Measurements from ENCODE around the gene EHD3. TPM values are rescaled to one million over a fixed set of nuclear protein-coding genes. Genes with fewer than 3 reads are reported as not detected.

EHD3 gene
- total RNA-seq, 2 experiments from 2014 or later, result 0.67 to 0.74 TPM

DNA sequence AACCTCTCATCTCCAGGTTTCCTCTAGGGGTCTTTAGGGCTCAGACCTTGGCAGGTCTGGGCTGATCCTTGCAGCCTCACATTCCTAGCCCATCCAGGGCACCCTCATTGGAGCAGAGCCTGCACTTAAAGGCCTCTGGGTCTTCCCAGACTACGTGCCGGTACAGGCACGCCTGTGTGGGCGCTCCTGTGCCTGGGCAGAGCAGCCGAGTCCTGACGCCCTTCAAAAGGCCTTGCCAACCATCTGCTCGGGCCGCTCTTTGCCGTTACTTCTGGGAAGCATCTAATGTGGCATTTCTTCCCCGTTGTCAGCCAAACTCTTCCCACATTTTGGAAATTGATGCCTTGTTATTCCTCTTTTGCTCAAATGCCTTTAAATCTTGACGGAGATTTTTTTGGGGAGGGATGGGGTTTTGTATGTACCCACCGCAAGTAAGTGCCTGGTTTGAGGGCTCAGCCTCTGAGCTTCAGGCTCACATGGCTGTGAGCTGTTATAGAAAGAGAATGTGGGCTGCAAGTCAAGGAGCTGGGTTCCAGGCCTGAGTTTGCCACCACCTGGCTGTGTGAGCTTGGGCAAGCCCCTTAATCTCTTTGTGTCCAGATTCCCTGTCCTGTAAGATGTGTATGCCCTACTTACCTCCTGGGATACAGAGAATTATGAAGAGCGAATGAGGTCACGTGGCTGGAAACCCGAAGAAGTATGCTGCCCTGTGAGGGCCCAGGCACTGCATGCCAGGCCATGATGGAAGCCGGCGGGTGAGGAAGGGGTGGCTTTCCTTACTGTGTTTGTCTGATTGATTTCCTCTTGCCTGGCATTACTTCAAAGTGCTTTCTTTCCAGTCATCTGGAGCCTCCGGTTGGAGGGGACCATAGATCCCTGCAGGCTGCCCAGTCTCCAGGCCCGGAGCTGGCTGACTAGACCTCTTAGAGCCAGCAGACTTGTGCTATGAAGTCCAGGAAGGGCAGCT, 20.6 kb downstream of the EHD3 start:
- Mint-ChIP-seq H3K27ac (no peak overlapping the region), H3K27me3 (ENCODE audit: low read depth) (no peaks in the 10 kb centered on the region), H3K4me3 (no peak overlapping the region), H3K4me1 (ENCODE audit: low read depth) (no peaks in the 10 kb centered on the region), H3K9me3 (no peaks in the 10 kb centered on the region), H3K36me3 (ENCODE audit: low read depth) (no peaks in the 10 kb centered on the region)
- CTCF ChIA-PET, result no interaction called here
- intact Hi-C loops (cut with micrococcal nuclease), result no loop called here
- no peak for DNase-seq

DNA sequence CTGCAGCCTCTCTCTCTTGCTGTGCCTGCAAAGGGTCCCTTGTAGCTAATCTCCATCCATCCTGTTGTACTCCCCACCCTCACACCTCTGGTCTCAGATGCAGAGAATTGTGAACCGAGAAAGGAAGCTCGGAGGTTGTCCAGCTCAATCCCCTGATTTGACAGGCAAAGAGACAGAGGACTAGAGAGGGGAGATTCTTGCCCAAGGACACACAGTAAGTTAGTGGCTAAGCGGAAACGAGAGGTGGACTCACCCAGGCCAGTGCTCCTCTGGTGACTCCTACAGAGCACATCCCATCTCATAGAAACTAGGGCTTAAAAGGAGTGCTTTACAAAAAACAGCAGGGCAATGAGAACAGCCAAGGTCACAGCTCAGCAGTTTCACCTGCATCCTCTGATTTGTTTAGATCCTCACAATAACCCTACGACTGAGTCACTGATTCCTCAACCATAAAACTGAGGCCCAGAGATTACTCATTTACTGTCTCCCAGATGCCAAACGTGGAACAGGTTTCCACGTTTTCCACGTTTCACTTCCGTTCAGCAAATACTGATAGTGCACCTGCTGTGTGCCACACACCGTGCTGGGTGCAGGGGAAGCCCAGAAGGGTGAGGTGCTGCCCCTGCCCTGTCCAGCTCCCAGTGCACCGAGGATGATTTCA, 22.1 kb downstream of the EHD3 start:
- intact Hi-C loops (cut with micrococcal nuclease), result no loop called here
- no peaks in the 10 kb centered on the region for H3K4me1 Mint-ChIP-seq (ENCODE audit: low read depth)
- CTCF ChIA-PET, result no interaction called here
- H3K27ac Mint-ChIP-seq, result no peak overlapping the region
- no peak overlapping the region for H3K4me3 Mint-ChIP-seq
- no peaks in the 10 kb centered on the region for H3K27me3 Mint-ChIP-seq (ENCODE audit: low read depth)
- peaks cover under 1% of the 10 kb centered on the region for H3K36me3 Mint-ChIP-seq (ENCODE audit: low read depth)
- no peaks in the 10 kb centered on the region for H3K9me3 Mint-ChIP-seq
- DNase-seq, result no peak

DNA sequence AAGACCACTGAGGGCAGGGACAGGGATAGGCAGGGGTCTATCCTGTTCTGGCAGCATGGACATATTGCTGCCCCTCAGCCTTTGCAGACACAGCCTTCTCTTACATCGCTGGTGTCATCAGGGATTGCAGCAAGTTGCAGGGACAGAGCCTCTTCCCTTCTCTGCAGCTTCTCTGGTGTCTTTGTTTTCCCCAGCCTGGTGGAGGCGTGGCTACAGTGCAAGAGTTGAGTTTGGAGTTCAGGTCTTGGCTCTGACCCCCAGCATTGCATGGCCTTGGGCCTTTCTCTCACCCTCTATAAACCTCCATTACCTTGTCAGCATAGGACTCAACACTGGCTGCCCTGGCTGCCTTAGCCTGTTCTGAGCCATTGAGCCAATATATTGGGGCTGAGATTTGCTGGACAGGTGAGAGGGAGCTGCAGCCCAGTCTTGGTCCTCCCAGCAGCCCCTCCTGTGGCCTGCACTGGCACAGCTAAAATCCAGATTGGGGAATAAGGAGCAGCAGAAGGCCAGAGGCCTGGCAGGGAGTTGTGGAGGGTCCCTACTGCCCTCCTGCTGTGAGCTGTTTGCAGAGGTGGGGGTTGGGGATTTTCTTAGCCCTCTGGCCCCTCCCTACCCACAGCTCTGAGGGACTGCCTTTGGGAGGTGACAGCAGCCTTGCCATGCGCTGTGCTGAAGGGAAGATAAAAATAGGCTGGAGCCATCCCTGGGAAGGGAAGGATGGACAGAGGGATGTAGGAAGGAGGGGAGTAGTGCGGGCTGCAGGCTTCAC, 22.8 kb downstream of the EHD3 start:
- no peaks in the 10 kb centered on the region for H3K9me3 Mint-ChIP-seq
- H3K27me3 Mint-ChIP-seq (ENCODE audit: low read depth), result no peaks in the 10 kb centered on the region
- CTCF ChIA-PET, result no interaction called here
- DNase-seq, result no peak
- no peaks in the 10 kb centered on the region for H3K4me1 Mint-ChIP-seq (ENCODE audit: low read depth)
- H3K27ac Mint-ChIP-seq, result no peak overlapping the region
- H3K4me3 Mint-ChIP-seq, result no peak overlapping the region
- peaks cover 2% of the 10 kb centered on the region for H3K36me3 Mint-ChIP-seq (ENCODE audit: low read depth)
- intact Hi-C loops (cut with micrococcal nuclease), result no loop called here

DNA sequence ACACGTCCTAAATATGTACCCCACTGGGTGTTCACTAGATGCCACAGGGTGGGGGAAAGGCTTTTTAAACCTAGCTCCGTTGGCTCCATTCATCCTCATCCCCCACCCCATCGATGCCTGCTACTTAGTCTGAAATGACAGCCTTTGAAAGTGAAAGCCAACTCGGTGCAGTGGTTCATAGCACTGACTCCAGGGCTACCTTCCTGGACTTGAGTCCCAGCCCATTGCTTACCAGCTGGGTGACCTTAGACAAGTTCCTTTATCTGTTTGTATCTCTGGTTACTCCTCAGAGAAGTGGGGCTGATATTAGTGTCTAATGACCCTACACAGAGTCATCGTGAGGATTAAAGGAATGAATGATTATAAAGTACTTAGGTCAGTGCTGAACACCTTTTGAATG, 24.4 kb downstream of the EHD3 start:
- no peak for DNase-seq
- CTCF ChIA-PET, result interaction anchor here (0.6 kb wide), 1 partner anchor 51 kb away, joined by 5 read pairs; no protein-coding TSS in a partner anchor
- peaks cover 4% of the 10 kb centered on the region for H3K36me3 Mint-ChIP-seq (ENCODE audit: low read depth)
- no peaks in the 10 kb centered on the region for H3K9me3 Mint-ChIP-seq
- H3K27me3 Mint-ChIP-seq (ENCODE audit: low read depth), result no peaks in the 10 kb centered on the region
- no peaks in the 10 kb centered on the region for H3K4me1 Mint-ChIP-seq (ENCODE audit: low read depth)
- no peak overlapping the region for H3K4me3 Mint-ChIP-seq
- intact Hi-C loops (cut with micrococcal nuclease), result no loop called here
- H3K27ac Mint-ChIP-seq, result no peak overlapping the region

DNA sequence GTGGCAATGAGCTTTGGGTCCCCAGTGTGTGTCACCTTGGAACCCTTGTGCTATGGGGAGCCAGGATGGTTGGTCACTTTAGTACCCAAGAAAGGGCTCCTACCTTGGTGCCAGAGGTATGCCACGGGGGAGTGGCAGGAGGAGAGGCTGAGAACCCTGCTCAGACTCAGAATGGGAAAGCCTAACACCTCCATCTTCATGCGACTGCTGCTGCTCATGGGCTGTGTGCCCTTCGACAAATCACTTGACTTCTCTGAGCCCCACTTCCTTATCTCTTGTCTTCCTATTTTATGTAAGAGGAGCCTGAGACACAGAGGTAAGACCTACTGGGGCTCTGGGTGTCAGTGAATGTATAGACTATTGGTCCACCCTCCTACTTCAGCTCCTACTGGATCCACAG, 25.1 kb downstream of the EHD3 start:
- DNase-seq, result no peak
- Mint-ChIP-seq H3K4me1 (ENCODE audit: low read depth) (no peaks in the 10 kb centered on the region), H3K27ac (no peak overlapping the region), H3K4me3 (no peak overlapping the region), H3K36me3 (ENCODE audit: low read depth) (peaks cover 4% of the 10 kb centered on the region), H3K9me3 (no peaks in the 10 kb centered on the region), H3K27me3 (ENCODE audit: low read depth) (no peaks in the 10 kb centered on the region)
- CTCF ChIA-PET, result no interaction called here
- intact Hi-C loops (cut with micrococcal nuclease), result no loop called here

DNA sequence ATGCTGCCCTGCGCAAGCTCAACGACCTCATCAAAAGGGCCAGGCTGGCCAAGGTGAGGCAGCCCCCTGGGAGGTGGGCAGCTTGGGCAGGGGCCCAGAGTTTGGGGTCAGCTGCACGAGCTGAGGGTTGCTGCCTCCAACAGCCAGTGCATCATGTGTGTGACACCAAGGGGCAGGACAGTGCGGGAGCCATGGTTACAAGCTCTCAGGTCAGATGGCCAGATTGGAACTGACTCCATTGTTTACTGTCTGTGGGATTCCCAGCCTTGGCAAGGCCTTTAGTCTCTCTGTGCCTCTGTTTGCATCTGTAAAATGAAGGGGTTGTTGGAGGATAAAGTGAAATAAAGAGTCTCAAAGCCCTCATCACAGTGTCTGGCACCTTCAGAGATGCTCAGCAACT, 26.9 kb downstream of the EHD3 start:
- no peaks in the 10 kb centered on the region for H3K9me3 Mint-ChIP-seq
- no peak overlapping the region for H3K4me3 Mint-ChIP-seq
- H3K4me1 Mint-ChIP-seq (ENCODE audit: low read depth), result no peaks in the 10 kb centered on the region
- no peak overlapping the region for H3K27ac Mint-ChIP-seq
- peaks cover 4% of the 10 kb centered on the region for H3K36me3 Mint-ChIP-seq (ENCODE audit: low read depth)
- CTCF ChIA-PET, result no interaction called here
- no peak for DNase-seq
- intact Hi-C loops (cut with micrococcal nuclease), result no loop called here
- no peaks in the 10 kb centered on the region for H3K27me3 Mint-ChIP-seq (ENCODE audit: low read depth)

DNA sequence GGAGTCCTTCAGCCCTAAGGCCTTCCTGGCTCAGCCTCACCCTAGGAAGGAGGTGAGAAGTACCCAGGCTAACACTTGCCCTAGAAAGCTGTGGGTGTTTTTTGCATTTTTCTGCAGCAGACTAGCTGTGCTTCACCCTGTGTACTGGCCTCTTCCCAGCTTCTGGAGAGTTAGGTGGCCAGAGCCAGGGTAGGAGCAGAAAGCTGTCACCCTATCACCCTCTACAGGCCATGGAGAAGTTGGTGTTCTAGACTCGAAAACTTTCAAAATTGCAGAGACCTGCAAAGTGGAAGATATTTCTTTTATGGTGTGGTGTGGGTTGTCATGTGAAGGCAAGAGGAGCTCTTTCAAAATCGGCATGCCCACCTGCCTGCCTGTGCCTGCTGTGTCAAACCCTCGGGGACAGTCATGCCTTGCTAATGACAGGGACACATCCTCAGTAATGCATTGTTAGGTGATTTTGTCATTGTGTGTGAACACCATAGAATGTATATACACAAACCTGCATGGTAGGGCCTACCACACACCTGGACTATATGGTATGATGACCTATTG, 29.8 kb downstream of the EHD3 start:
- Mint-ChIP-seq H3K27me3 (ENCODE audit: low read depth) (no peaks in the 10 kb centered on the region), H3K4me1 (ENCODE audit: low read depth) (no peaks in the 10 kb centered on the region), H3K9me3 (no peaks in the 10 kb centered on the region), H3K27ac (no peak overlapping the region), H3K36me3 (ENCODE audit: low read depth) (peaks cover 4% of the 10 kb centered on the region), H3K4me3 (no peak overlapping the region)
- CTCF ChIA-PET, result no interaction called here
- DNase-seq, result no peak
- intact Hi-C loops (cut with micrococcal nuclease), result no loop called here

DNA sequence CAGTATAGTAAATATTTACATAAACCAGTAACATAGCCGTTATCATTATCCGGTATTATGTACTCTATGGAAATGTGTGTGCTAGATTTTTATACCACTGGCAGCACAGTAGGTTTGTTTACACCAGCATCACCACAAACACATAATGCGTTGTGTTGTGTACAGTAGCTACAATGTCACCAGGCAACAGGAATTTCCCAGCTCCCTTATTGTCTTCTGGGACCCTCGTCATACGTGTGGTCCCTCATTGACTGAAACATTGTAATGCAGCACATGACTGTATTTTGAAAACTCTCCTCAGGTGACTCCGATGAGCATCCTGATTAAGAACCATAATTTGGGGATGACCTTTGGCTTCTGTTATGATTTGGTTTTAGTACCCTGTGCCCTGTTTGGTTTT, 31.3 kb downstream of the EHD3 start:
- CTCF ChIA-PET, result interaction anchor here (0.5 kb wide), 1 partner anchor 1140 kb away, joined by 3 read pairs; no protein-coding TSS in a partner anchor
- intact Hi-C loops (cut with micrococcal nuclease), result no loop called here

DNA sequence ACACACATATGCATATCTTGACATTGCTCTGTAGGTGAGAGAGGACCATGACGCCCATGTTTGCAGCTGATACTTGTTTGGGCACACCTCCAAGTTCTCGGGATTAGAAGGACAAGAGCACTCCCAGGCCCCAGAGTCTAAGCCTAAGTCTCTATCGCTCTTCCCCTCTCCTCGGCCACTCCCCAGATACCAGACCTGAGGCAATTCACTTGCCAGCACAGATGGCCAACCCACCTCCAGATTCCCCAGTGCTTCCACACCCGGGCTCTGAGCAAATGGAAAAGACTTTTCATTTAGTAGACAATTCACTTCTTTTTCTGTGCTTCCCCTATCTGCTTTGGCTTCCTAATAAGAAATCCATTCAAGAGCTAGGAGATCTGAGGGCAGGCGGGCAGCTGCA, 32.9 kb downstream of the EHD3 start:
- no peak overlapping the region for H3K27ac Mint-ChIP-seq
- no peaks in the 10 kb centered on the region for H3K27me3 Mint-ChIP-seq (ENCODE audit: low read depth)
- no peak for DNase-seq
- H3K9me3 Mint-ChIP-seq, result no peaks in the 10 kb centered on the region
- no peak overlapping the region for H3K4me3 Mint-ChIP-seq
- peaks cover 1% of the 10 kb centered on the region for H3K36me3 Mint-ChIP-seq (ENCODE audit: low read depth)
- H3K4me1 Mint-ChIP-seq (ENCODE audit: low read depth), result no peaks in the 10 kb centered on the region
- CTCF ChIA-PET, result no interaction called here
- intact Hi-C loops (cut with micrococcal nuclease), result no loop called here

More for the DNA sequence above, 31.3 kb downstream of the EHD3 start:
- DNase-seq, result no peak
- H3K4me1 Mint-ChIP-seq (ENCODE audit: low read depth), result no peaks in the 10 kb centered on the region
- no peaks in the 10 kb centered on the region for H3K9me3 Mint-ChIP-seq
- H3K4me3 Mint-ChIP-seq, result no peak overlapping the region
- peaks cover 4% of the 10 kb centered on the region for H3K36me3 Mint-ChIP-seq (ENCODE audit: low read depth)
- no peak overlapping the region for H3K27ac Mint-ChIP-seq
- H3K27me3 Mint-ChIP-seq (ENCODE audit: low read depth), result no peaks in the 10 kb centered on the region

DNA sequence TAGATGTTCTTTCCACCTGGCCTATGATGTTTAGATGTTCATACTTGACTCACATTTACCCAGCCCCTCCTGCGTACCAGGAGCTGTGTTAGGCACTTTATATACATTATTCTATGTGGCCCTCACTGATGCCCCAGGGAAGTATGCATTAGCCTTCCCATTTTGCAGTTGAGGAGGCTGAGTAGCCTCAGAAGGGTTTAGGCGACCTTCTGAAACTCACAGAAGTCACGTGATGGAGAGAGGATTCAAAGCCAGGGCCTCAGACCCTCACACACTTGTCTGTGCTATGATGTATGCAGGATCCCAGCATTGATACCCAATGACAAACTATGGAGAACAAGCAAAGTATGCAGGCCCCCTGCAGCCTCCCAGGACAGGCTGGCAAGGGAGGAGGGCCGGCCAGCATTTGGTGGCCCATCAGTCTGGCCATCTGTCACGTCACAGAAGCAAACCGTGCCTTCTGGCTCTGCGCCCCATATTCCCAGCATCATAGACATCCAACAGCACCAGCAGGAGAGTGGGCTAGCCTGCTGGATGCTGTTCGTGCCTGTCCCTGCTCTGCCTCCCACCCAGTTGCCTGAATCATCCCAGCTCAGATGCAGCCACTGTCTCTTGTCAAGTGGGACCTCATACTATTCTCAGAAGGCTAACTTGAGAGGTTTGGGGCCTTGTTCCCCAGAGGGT, 33.6 kb downstream of the EHD3 start:
- no peaks in the 10 kb centered on the region for H3K36me3 Mint-ChIP-seq (ENCODE audit: low read depth)
- DNase-seq, result no peak
- H3K9me3 Mint-ChIP-seq, result no peaks in the 10 kb centered on the region
- no peaks in the 10 kb centered on the region for H3K4me1 Mint-ChIP-seq (ENCODE audit: low read depth)
- H3K4me3 Mint-ChIP-seq, result no peak overlapping the region
- H3K27ac Mint-ChIP-seq, result no peak overlapping the region
- H3K27me3 Mint-ChIP-seq (ENCODE audit: low read depth), result no peaks in the 10 kb centered on the region
- intact Hi-C loops (cut with micrococcal nuclease), result no loop called here
- CTCF ChIA-PET, result no interaction called here

DNA sequence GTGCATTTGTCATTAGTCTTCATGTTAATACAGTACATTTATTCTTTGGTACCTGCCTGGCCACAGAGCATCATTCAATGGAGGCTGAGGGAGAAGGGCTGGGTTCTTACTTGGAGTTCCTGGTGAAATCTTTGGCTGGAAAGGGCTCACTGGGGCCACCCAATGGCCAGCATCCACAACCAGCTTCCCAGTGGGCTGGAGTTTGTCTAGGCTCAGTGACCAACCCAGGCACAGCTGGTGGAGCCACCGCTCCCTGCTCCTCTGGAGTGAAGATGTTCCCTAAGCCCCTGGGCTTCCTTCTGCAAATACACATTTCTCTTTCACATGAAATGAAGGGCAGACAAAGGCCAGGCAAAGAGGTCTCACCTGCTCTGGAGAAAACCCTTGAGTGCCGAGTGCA, 34.4 kb downstream of the EHD3 start:
- Mint-ChIP-seq H3K4me3 (no peak overlapping the region), H3K9me3 (no peaks in the 10 kb centered on the region), H3K36me3 (ENCODE audit: low read depth) (no peaks in the 10 kb centered on the region), H3K27ac (no peak overlapping the region), H3K4me1 (ENCODE audit: low read depth) (no peaks in the 10 kb centered on the region), H3K27me3 (ENCODE audit: low read depth) (no peaks in the 10 kb centered on the region)
- intact Hi-C loops (cut with micrococcal nuclease), result no loop called here
- CTCF ChIA-PET, result no interaction called here
- no peak for DNase-seq

DNA sequence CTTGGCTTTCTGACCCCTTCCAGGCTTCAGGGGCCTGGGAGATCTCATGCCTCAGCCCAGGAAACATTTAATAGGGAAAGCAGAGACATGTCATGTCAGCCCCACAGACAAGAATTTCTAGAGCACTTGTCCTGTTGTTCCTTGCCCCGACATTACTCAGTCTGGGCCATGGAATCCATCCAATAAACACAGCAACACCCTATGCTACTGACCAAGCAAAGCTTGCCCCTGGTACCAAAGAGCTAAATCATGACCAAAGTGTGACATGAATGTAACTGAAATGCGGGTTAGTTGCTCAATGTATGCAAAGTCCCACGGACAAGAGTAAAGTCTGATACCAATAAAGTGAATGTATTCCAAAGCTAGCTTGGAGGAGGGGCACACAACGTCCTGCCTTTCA, 35.1 kb downstream of the EHD3 start:
- H3K4me3 Mint-ChIP-seq, result no peak overlapping the region
- H3K27me3 Mint-ChIP-seq (ENCODE audit: low read depth), result peaks cover 3% of the 10 kb centered on the region
- CTCF ChIA-PET, result interaction anchor here (0.7 kb wide), 1 partner anchor 39 kb away, joined by 3 read pairs; no protein-coding TSS in a partner anchor
- DNase-seq, result no peak
- no peaks in the 10 kb centered on the region for H3K36me3 Mint-ChIP-seq (ENCODE audit: low read depth)
- no peaks in the 10 kb centered on the region for H3K4me1 Mint-ChIP-seq (ENCODE audit: low read depth)
- no peak overlapping the region for H3K27ac Mint-ChIP-seq
- intact Hi-C loops (cut with micrococcal nuclease), result no loop called here
- H3K9me3 Mint-ChIP-seq, result no peaks in the 10 kb centered on the region

All from activated naive CD4-positive, alpha-beta T cell treated with anti-CD3 and anti-CD28 coated beads for 36 hours (primary cell).